ENCODE measurements around the gene PRAMEF13.
"Not testable (repeated sequence)": the region's sequence is repeated elsewhere in the genome, so short reads cannot be mapped to it uniquely, and the experiment has no call there.

DNA sequence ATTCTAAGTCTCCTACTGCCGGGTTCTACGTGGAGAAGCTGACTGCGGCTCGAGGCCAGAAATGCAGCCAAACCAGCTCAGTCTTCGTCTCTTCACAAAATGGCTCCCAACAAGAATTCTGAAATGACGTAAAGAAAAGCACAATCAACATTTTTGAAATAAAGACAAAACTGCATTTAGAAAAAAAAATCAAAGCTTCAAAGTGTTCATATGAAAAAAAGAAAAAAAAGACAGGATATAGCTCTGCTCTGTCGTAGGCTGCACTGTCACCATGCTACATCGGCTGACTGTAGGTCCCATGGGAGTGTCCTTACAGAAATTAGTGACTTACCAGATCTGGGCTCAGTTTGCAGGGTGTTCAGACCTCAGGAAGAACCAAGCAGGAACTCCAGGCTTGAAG lies 35.7 kb downstream of the PRAMEF13 start, which contains the start of gene HNRNPCL4:
- TF ChIP-seq, protein P1, sequence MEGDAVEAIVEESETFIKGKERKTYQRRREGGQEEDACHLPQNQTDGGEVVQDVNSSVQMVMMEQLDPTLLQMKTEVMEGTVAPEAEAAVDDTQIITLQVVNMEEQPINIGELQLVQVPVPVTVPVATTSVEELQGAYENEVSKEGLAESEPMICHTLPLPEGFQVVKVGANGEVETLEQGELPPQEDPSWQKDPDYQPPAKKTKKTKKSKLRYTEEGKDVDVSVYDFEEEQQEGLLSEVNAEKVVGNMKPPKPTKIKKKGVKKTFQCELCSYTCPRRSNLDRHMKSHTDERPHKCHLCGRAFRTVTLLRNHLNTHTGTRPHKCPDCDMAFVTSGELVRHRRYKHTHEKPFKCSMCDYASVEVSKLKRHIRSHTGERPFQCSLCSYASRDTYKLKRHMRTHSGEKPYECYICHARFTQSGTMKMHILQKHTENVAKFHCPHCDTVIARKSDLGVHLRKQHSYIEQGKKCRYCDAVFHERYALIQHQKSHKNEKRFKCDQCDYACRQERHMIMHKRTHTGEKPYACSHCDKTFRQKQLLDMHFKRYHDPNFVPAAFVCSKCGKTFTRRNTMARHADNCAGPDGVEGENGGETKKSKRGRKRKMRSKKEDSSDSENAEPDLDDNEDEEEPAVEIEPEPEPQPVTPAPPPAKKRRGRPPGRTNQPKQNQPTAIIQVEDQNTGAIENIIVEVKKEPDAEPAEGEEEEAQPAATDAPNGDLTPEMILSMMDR (conservative IDR thresholded peaks at IDR 0.05; ENCODE audit: low read depth, low read length) = not testable (repeated sequence)
- TF ChIP-seq EZH2 (IDR thresholded peaks at IDR 0.05; ENCODE audit: borderline replicate concordance, low read depth, low read length, poor library complexity, severe bottlenecking) = not testable (repeated sequence)

Data from A673 (cell line).